ENCODE results near the gene OSBPL2. TPM values are rescaled to one million over a fixed set of nuclear protein-coding genes. Genes with fewer than 3 reads are reported as not detected.

The OSBPL2 gene
- total RNA-seq, 1 experiment from 2014 or later: 18.4 TPM

DNA sequence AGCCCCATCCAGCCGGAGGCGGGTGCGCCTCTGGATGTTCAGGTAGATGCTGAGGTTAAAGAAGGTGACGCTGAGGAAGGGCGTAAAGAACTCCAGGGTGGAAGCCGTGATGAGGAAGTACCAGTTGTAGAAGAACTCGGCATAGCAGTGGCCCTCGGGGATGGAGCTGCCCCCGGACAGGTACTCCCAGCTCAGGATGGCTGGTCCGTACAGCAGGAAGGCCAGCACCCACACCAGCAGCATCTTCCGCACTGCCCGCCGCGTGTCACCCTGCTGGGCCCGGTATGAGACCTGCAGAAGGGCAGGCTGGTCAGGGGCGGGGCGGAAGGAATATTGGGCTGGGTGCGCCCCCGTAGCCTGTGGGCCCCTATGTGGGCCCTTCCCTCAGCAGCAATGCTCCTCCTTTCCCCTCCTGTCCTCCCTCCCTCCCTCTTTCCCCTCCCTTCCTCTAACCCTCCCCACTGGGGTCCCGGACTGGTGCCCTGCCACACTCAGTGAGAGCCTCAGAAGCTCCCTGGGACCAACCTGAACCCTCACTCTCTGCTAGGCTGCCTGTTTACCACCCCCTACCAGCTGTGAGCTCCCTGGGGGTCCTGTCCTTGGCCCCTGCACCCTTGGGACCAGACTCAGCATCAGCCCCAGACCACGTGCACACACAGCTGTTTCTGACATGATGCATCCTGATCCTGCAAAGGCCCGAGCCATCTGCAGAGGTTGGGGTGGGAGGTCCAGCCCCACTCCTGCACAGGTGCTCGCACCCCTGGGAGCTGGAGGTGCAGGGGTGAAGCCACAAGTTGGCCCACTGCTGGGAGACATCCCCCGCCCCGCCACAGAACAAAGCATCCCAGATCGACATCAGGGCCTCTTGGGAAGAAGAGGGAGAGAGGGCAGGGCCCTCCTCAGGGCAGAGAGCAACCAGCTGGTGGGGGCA is 21.4 kb upstream of the OSBPL2 start:
- Histone ChIP-seq H3K9me3 (no peaks in the 10 kb centered on the region), H3K27me3 (peaks cover 74% of the 10 kb centered on the region), H3K4me3 (no peak overlapping the region), H3K36me3 (no peaks in the 10 kb centered on the region)
- DNase-seq: no peak

DNA sequence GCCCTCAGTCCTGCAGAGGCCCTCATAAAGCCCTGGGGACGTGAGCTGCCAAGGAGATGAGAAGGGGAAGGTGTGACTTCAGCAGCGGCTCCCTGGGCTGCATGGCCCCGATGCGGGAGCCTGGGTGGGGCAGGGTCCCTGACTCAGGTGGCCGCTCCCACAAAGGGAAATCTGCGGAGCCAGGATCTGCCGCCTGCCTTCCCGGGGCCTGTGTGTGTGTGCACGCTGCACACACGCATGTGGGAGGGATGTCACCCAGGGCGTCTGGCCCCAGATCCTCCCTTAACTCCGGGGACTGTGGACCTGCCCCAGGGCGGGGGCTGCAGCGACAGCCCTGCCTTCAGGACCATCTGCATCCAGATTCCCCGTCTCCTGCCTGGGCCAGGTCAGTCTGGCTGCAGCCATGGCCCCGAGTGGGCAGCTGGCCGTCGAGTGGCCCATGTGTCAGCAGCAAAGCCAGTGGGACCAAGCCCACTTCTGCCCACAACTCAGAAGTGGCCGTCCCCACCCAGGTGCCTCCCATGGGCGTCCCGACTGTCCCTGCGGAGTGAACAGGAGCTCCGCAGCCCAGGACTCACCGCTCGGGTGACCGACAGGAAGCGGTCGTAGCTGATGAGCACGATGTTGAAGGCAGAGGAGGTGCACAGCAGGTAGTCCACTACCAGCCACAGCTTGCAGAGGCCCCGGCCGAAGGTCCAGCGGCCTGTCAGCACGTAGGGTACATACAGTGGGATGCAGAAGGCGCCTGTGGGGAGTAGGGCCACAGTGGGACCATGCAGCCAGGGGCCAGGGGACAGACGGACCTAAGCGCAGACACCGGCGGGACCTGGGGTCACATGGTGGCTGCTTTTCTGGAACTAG is 20.2 kb upstream of the OSBPL2 start:
- H3K27me3 ChIP-seq: peaks cover 87% of the 10 kb centered on the region
- H3K4me3 ChIP-seq: no peak overlapping the region
- no peaks in the 10 kb centered on the region for H3K36me3 ChIP-seq
- H3K9me3 ChIP-seq: no peaks in the 10 kb centered on the region
- DNase-seq: no peak

DNA sequence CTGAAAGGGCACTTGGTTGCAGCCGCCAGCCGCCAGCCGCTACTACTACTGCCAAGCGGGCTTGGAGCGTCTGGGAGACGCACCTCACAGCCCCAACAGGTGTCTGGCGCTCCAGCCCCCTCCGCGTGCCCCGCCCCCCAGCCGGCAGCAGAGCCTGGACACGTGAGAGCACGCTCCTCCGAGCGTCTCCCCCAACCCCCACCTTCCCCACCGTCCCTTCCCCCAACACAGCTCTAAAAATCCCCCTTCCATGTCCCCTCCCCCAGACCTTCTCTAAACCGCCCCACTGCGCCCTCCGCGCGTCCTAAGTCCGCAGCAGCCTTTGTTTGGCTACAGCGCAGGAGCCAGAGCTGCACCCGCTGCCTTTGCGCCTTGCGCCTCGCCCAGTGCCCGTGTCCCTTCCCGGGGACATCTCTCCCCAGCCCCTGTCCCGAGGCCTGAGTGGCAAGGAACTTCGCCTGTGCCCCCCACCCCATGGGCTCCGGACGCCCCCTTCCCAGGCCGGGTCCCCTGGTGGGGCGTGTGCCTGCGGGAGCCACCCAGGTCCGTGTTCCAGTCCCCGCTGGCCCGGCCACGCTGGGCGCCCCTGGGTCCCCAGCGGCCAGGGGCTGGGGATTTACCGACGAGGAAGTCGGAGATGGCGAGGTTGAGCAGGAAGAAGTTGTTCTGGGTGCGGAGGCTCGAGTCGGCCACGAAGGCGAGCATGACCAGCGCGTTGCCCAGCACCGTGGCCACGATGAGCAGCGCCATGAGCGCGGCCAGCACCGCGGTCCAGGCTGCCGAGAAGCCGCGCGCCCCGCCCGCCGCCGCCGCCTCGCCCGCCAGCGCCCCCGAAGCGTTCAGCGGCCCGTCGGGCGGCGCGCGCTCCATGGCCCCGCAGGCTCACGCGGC is 19.0 kb upstream of the OSBPL2 start:
- no peaks in the 10 kb centered on the region for H3K9me3 ChIP-seq
- DNase-seq: no peak
- H3K36me3 ChIP-seq: no peaks in the 10 kb centered on the region
- no peak overlapping the region for H3K4me3 ChIP-seq
- H3K27me3 ChIP-seq: peaks cover 90% of the 10 kb centered on the region

DNA sequence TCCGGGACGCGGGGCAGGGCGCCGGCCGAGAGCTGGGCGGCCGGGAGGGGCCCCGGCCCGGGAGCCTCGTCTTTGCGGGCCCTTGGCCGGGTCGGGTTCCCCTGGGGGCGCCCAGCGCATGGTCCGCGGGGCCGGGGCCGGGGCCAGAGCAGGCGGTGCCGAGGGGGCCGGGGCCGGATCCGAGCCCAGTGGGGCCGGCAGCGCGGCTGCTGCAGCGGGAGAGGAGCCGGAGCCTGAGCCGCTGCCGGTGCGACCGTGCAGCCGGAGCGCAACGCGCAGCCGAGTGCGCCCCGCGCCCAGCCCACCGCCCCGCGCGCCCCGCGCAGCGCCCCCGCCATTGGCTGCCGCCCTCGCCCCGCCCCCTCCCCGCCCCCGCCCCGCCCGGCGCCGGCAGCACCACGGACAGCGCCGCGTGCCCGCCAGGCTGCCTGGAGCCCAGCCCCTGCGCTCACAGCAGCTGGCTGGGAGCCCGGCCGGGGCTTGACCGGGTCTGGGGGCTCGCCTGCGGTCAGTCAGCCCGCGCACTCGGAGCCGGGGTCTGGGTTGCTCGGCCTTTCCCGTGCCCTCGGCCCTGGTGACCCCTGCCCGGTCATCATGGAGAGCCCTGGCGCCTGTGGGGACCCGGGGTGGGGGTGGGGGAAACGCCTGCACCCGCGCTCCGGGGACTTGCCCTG is 18.2 kb upstream of the OSBPL2 start, which contains the start of gene HRH3:
Gene HRH3, minus strand, starts transcription at position 287 of the 674 bp plus-strand sequence. CDS start 308 bp downstream, outside the sequence.
- Histone ChIP-seq H3K4me3 (no peak within 1 kb of the TSS), H3K27me3 (peaks cover 90% of the 10 kb centered on the region), H3K36me3 (no peaks in the 10 kb centered on the region), H3K9me3 (no peaks in the 10 kb centered on the region)
- peak; percentile 45 for DNase-seq

- Histone ChIP-seq H3K36me3 (no peaks in the 10 kb centered on the region), H3K4me3 (no peak overlapping the region), H3K9me3 (no peaks in the 10 kb centered on the region), H3K27me3 (peaks cover 88% of the 10 kb centered on the region)
- no peak for DNase-seq
These were observed 17.4 kb upstream of the OSBPL2 start for GRCh38 chr20:62220666-62221568.

- no peak overlapping the region for H3K4me3 ChIP-seq
- no peaks in the 10 kb centered on the region for H3K9me3 ChIP-seq
- DNase-seq: no peak
- no peaks in the 10 kb centered on the region for H3K36me3 ChIP-seq
- peaks cover 83% of the 10 kb centered on the region for H3K27me3 ChIP-seq
These were observed 16.0 kb upstream of the OSBPL2 start for GRCh38 chr20:62222266-62222850.

- H3K27me3 ChIP-seq: peaks cover 77% of the 10 kb centered on the region
- no peaks in the 10 kb centered on the region for H3K36me3 ChIP-seq
- no peak overlapping the region for H3K4me3 ChIP-seq
- DNase-seq: no peak
- no peaks in the 10 kb centered on the region for H3K9me3 ChIP-seq
These were observed 15.3 kb upstream of the OSBPL2 start for GRCh38 chr20:62222972-62223371.

GRCh38 chr20:62223571-62223970 is 14.8 kb upstream of the OSBPL2 start:
- Histone ChIP-seq H3K36me3 (no peaks in the 10 kb centered on the region), H3K4me3 (no peak overlapping the region), H3K27me3 (peaks cover 71% of the 10 kb centered on the region), H3K9me3 (no peaks in the 10 kb centered on the region)
- DNase-seq: no peak

DNA sequence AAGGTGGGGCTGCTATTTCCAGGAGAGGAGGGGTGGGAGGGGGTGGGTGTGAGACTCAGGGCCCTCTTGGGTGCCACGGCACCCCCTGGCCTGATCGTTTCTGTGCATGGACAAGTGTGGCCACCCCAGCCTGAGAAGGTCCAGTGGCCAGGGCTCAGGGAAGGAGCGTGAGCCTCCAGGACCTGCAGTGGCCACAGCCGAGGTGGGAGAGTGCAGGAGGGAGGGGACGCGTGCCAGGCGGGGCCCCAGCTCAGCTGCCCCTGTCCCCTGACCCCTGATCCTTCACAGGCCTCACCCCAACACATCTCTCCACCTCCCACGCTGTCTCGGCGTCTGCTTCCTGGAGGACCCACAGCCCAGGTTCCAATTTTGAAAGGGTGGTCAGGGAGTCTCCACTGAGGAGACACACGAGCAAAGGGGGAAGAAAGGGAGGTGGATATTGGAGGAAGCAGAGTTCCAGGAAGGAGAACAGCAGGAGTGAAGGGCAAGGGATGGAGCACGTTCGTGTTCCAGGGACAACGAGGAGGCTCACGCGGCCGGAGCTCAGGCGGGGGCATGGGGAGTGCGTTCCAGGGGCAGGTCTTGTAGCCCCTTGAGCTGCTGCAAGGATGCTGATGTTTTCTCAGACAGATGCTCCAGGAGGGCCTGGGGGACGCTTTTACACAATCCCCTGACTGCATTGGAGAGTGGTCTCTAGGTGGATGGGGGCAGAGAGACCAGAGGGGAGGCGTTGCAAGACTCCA is 14.0 kb upstream of the OSBPL2 start:
- H3K4me3 ChIP-seq: no peak overlapping the region
- H3K9me3 ChIP-seq: 0 out of 2 replicates have a peak, but pooled peaks cover 3% of the 10 kb centered on the region
- H3K36me3 ChIP-seq: no peaks in the 10 kb centered on the region
- DNase-seq: no peak
- H3K27me3 ChIP-seq: peaks cover 65% of the 10 kb centered on the region

- Histone ChIP-seq H3K27me3 (peaks cover 62% of the 10 kb centered on the region), H3K36me3 (no peaks in the 10 kb centered on the region), H3K9me3 (0 out of 2 replicates have a peak, but pooled peaks cover 3% of the 10 kb centered on the region), H3K4me3 (no peak overlapping the region)
- DNase-seq: no peak
These were observed 13.3 kb upstream of the OSBPL2 start for GRCh38 chr20:62225026-62225425.

- Histone ChIP-seq H3K4me3 (no peak overlapping the region), H3K9me3 (0 out of 2 replicates have a peak, but pooled peaks cover 3% of the 10 kb centered on the region), H3K36me3 (no peaks in the 10 kb centered on the region), H3K27me3 (peaks cover 55% of the 10 kb centered on the region)
- no peak for DNase-seq
These were observed 12.3 kb upstream of the OSBPL2 start for GRCh38 chr20:62225820-62226635.

GRCh38 chr20:62226707-62227590 is 11.4 kb upstream of the OSBPL2 start:
- no peak overlapping the region for H3K4me3 ChIP-seq
- H3K36me3 ChIP-seq: no peaks in the 10 kb centered on the region
- 0 out of 2 replicates have a peak, but pooled peaks cover 3% of the 10 kb centered on the region for H3K9me3 ChIP-seq
- peaks cover 45% of the 10 kb centered on the region for H3K27me3 ChIP-seq
- DNase-seq: no peak
